OCI-LY7 (cell line): ENCODE results near the gene ZDHHC1. TPM values are rescaled to one million over a fixed set of nuclear protein-coding genes. Genes with fewer than 3 reads are reported as not detected.

Experiments
- BruUV-seq: library from RNA; stranded (reverse); fragments of 400-500 nt; replicated peaks from 2 replicates; lab custom pipeline; 2021; lab: Mats Ljungman, UMichigan
- CTCF ChIA-PET: fragments of 300-600 bp; sonication (Branson Sonifier 250); formaldehyde crosslinking; loops from one replicate; lab custom pipeline; 2022; ENCODE audit warnings: antibody characterized with exemption; ENCODE audit not compliant: unreplicated experiment; lab: Charles Lee
- POLR2A ChIA-PET: fragments of 300-600 bp; sonication (Branson Sonifier 250); formaldehyde crosslinking; loops from one replicate; lab custom pipeline; 2022; ENCODE audit warnings: antibody characterized with exemption; lab: Charles Lee
- DNase-seq: peaks from one replicate; pipeline ENCODE4 v3.0.0-alpha.2; 2015; ENCODE audit warnings: low spot score
- H2AFZ ChIP-seq: fragments of 200-600 bp; sonication (generic), shearing (Covaris generic); 2 replicates; pipeline ENCODE4 v1.6.1; 2014; ENCODE audit warnings: mild to moderate bottlenecking, antibody characterized with exemption, low read length, moderate library complexity
- H3K27ac ChIP-seq: fragments of 200-600 bp; sonication (generic); 2 replicates; pipeline ENCODE4 v1.5.1; 2014; ENCODE audit warnings: mixed run types, low read depth, mild to moderate bottlenecking, moderate library complexity, low read length, inconsistent platforms; ENCODE audit not compliant: poor library complexity, severe bottlenecking
- H3K36me3 ChIP-seq: fragments of 200-600 bp; sonication (generic); 2 replicates; pipeline ENCODE4 v1.6.1; 2014; ENCODE audit warnings: mild to moderate bottlenecking, antibody characterized with exemption, low read length, moderate library complexity, mixed read lengths; ENCODE audit not compliant: insufficient read depth
- H3K4me1 ChIP-seq: fragments of 200-600 bp; sonication (generic); 2 replicates; pipeline ENCODE4 v1.5.1; 2014; ENCODE audit warnings: mild to moderate bottlenecking, low read length; ENCODE audit not compliant: insufficient read depth, poor library complexity, severe bottlenecking
- H3K4me2 ChIP-seq: fragments of 200-600 bp; sonication (generic); 2 replicates; pipeline ENCODE4 v1.6.1; 2014; ENCODE audit warnings: mild to moderate bottlenecking, low read length
- H3K4me3 ChIP-seq: fragments of 200-600 bp; sonication (generic); 2 replicates; pipeline ENCODE4 v1.5.1; 2014; ENCODE audit warnings: mild to moderate bottlenecking, low read depth, low read length; ENCODE audit not compliant: poor library complexity, severe bottlenecking
- H3K79me2 ChIP-seq: fragments of 200-600 bp; sonication (generic); 2 replicates; pipeline ENCODE4 v1.6.1; 2016; ENCODE audit warnings: low read depth, mild to moderate bottlenecking, low read length, moderate library complexity, mixed read lengths; ENCODE audit not compliant: insufficient read depth
- H3K9me2 ChIP-seq: fragments of 200-600 bp; sonication (generic); 2 replicates; pipeline ENCODE4 v1.6.1; 2016; ENCODE audit warnings: mild to moderate bottlenecking, low read length, mixed read lengths; ENCODE audit not compliant: insufficient read depth
- H3K9me3 ChIP-seq: fragments of 200-600 bp; sonication (generic); 2 replicates; pipeline ENCODE4 v1.6.1; 2014; ENCODE audit warnings: mild to moderate bottlenecking, mixed run types, low read length, mixed read lengths
- H4K20me1 ChIP-seq: fragments of 200-600 bp; sonication (generic); 2 replicates; pipeline ENCODE4 v1.6.1; 2014; ENCODE audit warnings: mild to moderate bottlenecking, antibody characterized with exemption, low read length, moderate library complexity, mixed read lengths; ENCODE audit not compliant: insufficient read depth
- CTCF ChIP-seq: fragments of 200-600 bp; sonication (generic); conservative IDR thresholded peaks from 2 replicates; pipeline ENCODE4 v1.5.1; 2014; ENCODE audit warnings: mild to moderate bottlenecking, antibody characterized with exemption, low read length, moderate library complexity, mixed read lengths
- EZH2phosphoT487 ChIP-seq: fragments of 200-600 bp; sonication (generic); IDR thresholded peaks from 2 replicates; pipeline ENCODE4 v1.6.1; 2018; ENCODE audit warnings: low read depth, borderline replicate concordance, mild to moderate bottlenecking, mixed run types, antibody characterized with exemption, low read length, moderate library complexity, mixed read lengths
- intact Hi-C: fragments of 100-400 bp; cut with micrococcal nuclease; formaldehyde crosslinking; loops from one replicate; pipeline ENCODE4 v1.10.0; 2022; ENCODE audit not compliant: unreplicated experiment
- total RNA-seq, 2 experiments: library from RNA; depleted of rRNA in 1 of 2; stranded (reverse); fragments of >200 nt in 1 of 2; shearing (Covaris generic) in 1 of 2; gene quantifications; 2 replicates each; pipeline ENCODE4 v1.2.3, GENCODE V29; 2014 to 2022

ZDHHC1 gene
- total RNA-seq, 2 experiments from 2014 or later, result not detected

- intact Hi-C loops, result no loop called here
- Histone ChIP-seq H3K4me3 (no peak overlapping the region), H3K9me2 (no peaks in the 10 kb centered on the region), H3K36me3 (no peaks in the 10 kb centered on the region), H2AFZ (no peak overlapping the region), H3K4me2 (no peak overlapping the region), H3K9me3 (no peaks in the 10 kb centered on the region), H4K20me1 (no peaks in the 10 kb centered on the region; the same call in 1 of the 2 replicates), H3K4me1 (no peaks in the 10 kb centered on the region), H3K79me2 (no peaks in the 10 kb centered on the region), H3K27ac (no peak overlapping the region)
- DNase-seq, result no peak
- no peak for TF ChIP-seq EZH2phosphoT487
- no peak for TF ChIP-seq CTCF
- POLR2A ChIA-PET, result no interaction called here
- no TSS peak for BruUV-seq
- CTCF ChIA-PET, result no interaction called here
Observed at GRCh38 chr16:67459066-67459860, 43.0 kb upstream of the ZDHHC1 start.

- no peak overlapping the region for H3K27ac ChIP-seq
- H3K4me1 ChIP-seq, result no peaks in the 10 kb centered on the region
- H3K36me3 ChIP-seq, result peaks cover under 1% of the 10 kb centered on the region; the same call in 1 of the 2 replicates
- no peak overlapping the region for H3K4me3 ChIP-seq
- no peaks in the 10 kb centered on the region; the same call in 1 of the 2 replicates for H4K20me1 ChIP-seq
- intact Hi-C loops, result no loop called here
- TF ChIP-seq EZH2phosphoT487, result no peak
- TF ChIP-seq CTCF, result no peak
- ChIA-PET CTCF (no interaction called here), POLR2A (no interaction called here)
- H2AFZ ChIP-seq, result no peak overlapping the region
- no peaks in the 10 kb centered on the region for H3K9me2 ChIP-seq
- H3K79me2 ChIP-seq, result no peaks in the 10 kb centered on the region
- H3K4me2 ChIP-seq, result no peak overlapping the region
- H3K9me3 ChIP-seq, result no peaks in the 10 kb centered on the region
- DNase-seq, result no peak
- no TSS peak for BruUV-seq
Observed at GRCh38 chr16:67458121-67458641, 41.9 kb upstream of the ZDHHC1 start.

- H3K27ac ChIP-seq, result no peak overlapping the region
- CTCF ChIA-PET, result no interaction called here
- H2AFZ ChIP-seq, result no peak overlapping the region
- no TSS peak for BruUV-seq
- no peak for DNase-seq
- no peaks in the 10 kb centered on the region for H3K9me3 ChIP-seq
- no peaks in the 10 kb centered on the region for H3K4me1 ChIP-seq
- H3K79me2 ChIP-seq, result no peaks in the 10 kb centered on the region
- no peaks in the 10 kb centered on the region; the same call in 1 of the 2 replicates for H4K20me1 ChIP-seq
- no peak for TF ChIP-seq EZH2phosphoT487
- no peak for TF ChIP-seq CTCF
- no peaks in the 10 kb centered on the region for H3K9me2 ChIP-seq
- peaks cover 4% of the 10 kb centered on the region; the same call in 1 of the 2 replicates for H3K36me3 ChIP-seq
- no peak overlapping the region for H3K4me2 ChIP-seq
- POLR2A ChIA-PET, result no interaction called here
- no peak overlapping the region for H3K4me3 ChIP-seq
- intact Hi-C loops, result no loop called here
Observed at GRCh38 chr16:67457611-67458010, 41.3 kb upstream of the ZDHHC1 start.
